Activated T-cell treated with anti-CD3 and anti-CD28 coated beads for 4 hours (primary cell): ENCODE results near the gene SPOCD1.

Source experiments
- DNase-seq: peaks from one replicate; pipeline ENCODE4 v3.0.0-alpha.2; 2020

Gene SPOCD1

GRCh38 chr1:31799196-31799894 lies 16.5 kb downstream of the SPOCD1 start:
- DNase-seq: no peak

- no peak for DNase-seq
Measured at GRCh38 chr1:31798433-31799195, 17.2 kb downstream of the SPOCD1 start.

GRCh38 chr1:31798086-31798432 lies 17.8 kb downstream of the SPOCD1 start:
- no peak for DNase-seq

- DNase-seq: no peak
Measured at GRCh38 chr1:31797216-31797615, 18.6 kb downstream of the SPOCD1 start.

- no peak for DNase-seq
Measured at GRCh38 chr1:31796707-31797106, 19.1 kb downstream of the SPOCD1 start.

GRCh38 chr1:31795801-31796621 lies 19.8 kb downstream of the SPOCD1 start:
- no peak for DNase-seq

GRCh38 chr1:31795096-31795675 lies 20.6 kb downstream of the SPOCD1 start:
- DNase-seq: no peak

- no peak for DNase-seq
Measured at GRCh38 chr1:31793586-31794285, 22.1 kb downstream of the SPOCD1 start.

GRCh38 chr1:31793086-31793485 lies 22.7 kb downstream of the SPOCD1 start:
- no peak for DNase-seq

GRCh38 chr1:31792541-31792940 lies 23.3 kb downstream of the SPOCD1 start:
- no peak for DNase-seq

- no peak for DNase-seq
Measured at GRCh38 chr1:31792116-31792515, 23.7 kb downstream of the SPOCD1 start.

- DNase-seq: no peak
Measured at GRCh38 chr1:31791131-31791858, 24.5 kb downstream of the SPOCD1 start.

GRCh38 chr1:31790641-31791091 lies 25.2 kb downstream of the SPOCD1 start:
- DNase-seq: no peak

- DNase-seq: no peak
Measured at GRCh38 chr1:31790140-31790539, 25.7 kb downstream of the SPOCD1 start.

- DNase-seq: peak; percentile 98
Measured at GRCh38 chr1:31789259-31790065, 26.4 kb downstream of the SPOCD1 start.

GRCh38 chr1:31788825-31789256 lies 27.0 kb downstream of the SPOCD1 start:
- DNase-seq: no peak

- peak; percentile 81 for DNase-seq
Measured at GRCh38 chr1:31788138-31788824, 27.5 kb downstream of the SPOCD1 start.

GRCh38 chr1:31787786-31788137 lies 28.1 kb downstream of the SPOCD1 start:
- no peak for DNase-seq

- no peak for DNase-seq
Measured at GRCh38 chr1:31787261-31787660, 28.6 kb downstream of the SPOCD1 start.

- no peak for DNase-seq
Measured at GRCh38 chr1:31786366-31787060, 29.3 kb downstream of the SPOCD1 start.
